Body of pancreas (tissue), 4 donors: ENCODE measurements around the gene SBF2.

Source experiments
- CTCF ChIP-seq, 7 experiments: fragments of 450-650 bp in 4 of 7; fragments of 200-600 bp in 3 of 7; sonication (generic) in 3 of 7; IDR thresholded peaks; one replicate each; pipeline ENCODE4 v1.5.1; 2016 to 2019; ENCODE audit warnings: antibody characterized with exemption in 7 of 7
- POLR2A ChIP-seq, 3 donors: fragments of 450-650 bp; IDR thresholded peaks; one replicate each; pipeline ENCODE4 v1.6.1; 2016; ENCODE audit warnings: antibody characterized with exemption in 3 of 3, mild to moderate bottlenecking in 2 of 3

GRCh38 chr11:10118865-10119264 is 175.2 kb downstream of the SBF2 start:
- no peak for TF ChIP-seq CTCF (IDR thresholded peaks at IDR 0.05)
- no peak for TF ChIP-seq POLR2A (IDR thresholded peaks at IDR 0.05)
